GM19452 (cell line): ENCODE measurements around the gene DPP3.

Source experiments
- ATAC-seq: cut with Tn5 transposase; IDR thresholded peaks from one replicate; pipeline ENCODE4 v1.9.1; 2021; ENCODE audit not compliant: unreplicated experiment

Gene DPP3

GRCh38 chr11:66555416-66555815, 75.2 kb downstream of the DPP3 start:
- no peak for ATAC-seq

- ATAC-seq: no peak
Observed at GRCh38 chr11:66556086-66556485, 75.9 kb downstream of the DPP3 start.

GRCh38 chr11:66557733-66558326, 77.6 kb downstream of the DPP3 start:
- ATAC-seq: no peak
